ENCODE measurements around the gene SLC29A3.
A peak's percentile ranks its signal among the peaks of the same experiment; 100 is the strongest.

SLC29A3 gene

DNA sequence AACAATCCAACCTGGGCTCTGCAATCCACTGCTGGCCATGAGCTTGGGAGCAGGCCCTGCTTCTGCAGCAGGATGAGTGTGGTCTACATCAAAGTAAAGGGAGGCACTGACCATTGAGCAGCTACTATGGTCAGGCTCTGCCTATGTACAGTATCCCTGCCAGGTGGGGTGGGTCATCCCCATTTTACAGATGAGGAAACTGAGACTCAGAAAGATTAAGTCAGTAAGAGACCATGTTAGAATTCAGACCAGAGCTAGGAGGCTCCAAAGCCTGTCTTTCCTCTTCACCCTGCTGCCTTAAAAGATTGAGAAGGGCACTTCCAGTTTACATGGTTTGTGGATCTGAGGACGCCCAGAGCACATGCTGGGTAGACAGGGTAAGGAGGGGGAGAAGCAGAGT lies 50.5 kb downstream of the SLC29A3 start:
- H3K23ac ChIP-seq (ENCODE audit: low read length): no peak overlapping the region
- no peak overlapping the region for H3K9ac ChIP-seq (ENCODE audit: low read length)
- no peak overlapping the region for H3K56ac ChIP-seq (ENCODE audit: low read length)
- no peak overlapping the region for H3K4ac ChIP-seq (ENCODE audit: low read depth, low read length)
- H3K27me3 ChIP-seq (ENCODE audit: insufficient read depth, low read length, poor library complexity): no peaks in the 10 kb centered on the region
- no peak overlapping the region for H3K4me2 ChIP-seq (ENCODE audit: low read length)
- no peak overlapping the region for H2BK120ac ChIP-seq (ENCODE audit: low read depth, low read length)
- no peaks in the 10 kb centered on the region for H3K79me2 ChIP-seq (ENCODE audit: control insufficient read depth, insufficient read depth, low read length)
- no peak overlapping the region for H3K27ac ChIP-seq (ENCODE audit: low read depth, low read length)
- no peak overlapping the region for H2AK5ac ChIP-seq (ENCODE audit: low read length)
- H4K8ac ChIP-seq (ENCODE audit: low read depth, low read length): no peak overlapping the region
- H2BK5ac ChIP-seq (ENCODE audit: low read length): no peak overlapping the region
- H3K4me3 ChIP-seq (ENCODE audit: low read length): no peak overlapping the region
- H4K5ac ChIP-seq (ENCODE audit: low read length): no peak overlapping the region
- no peak overlapping the region for H3K18ac ChIP-seq (ENCODE audit: low read length)
- no peak for DNase-seq
- H3K79me1 ChIP-seq (ENCODE audit: low read length): no peaks in the 10 kb centered on the region
- no CpG with 5 or more reads among the region's 1 CpG for WGBS (ENCODE audit: extremely low coverage, insufficient coverage, low lambda C conversion rate)
- H3K36me3 ChIP-seq (ENCODE audit: control insufficient read depth, insufficient read depth, low read length): no peaks in the 10 kb centered on the region
- peaks cover 3% of the 10 kb centered on the region for H3K4me1 ChIP-seq (ENCODE audit: control insufficient read depth, low read depth, low read length)
- H2BK15ac ChIP-seq (replicated peaks; ENCODE audit: low read depth): no peak overlapping the region

- Histone ChIP-seq H3K56ac (ENCODE audit: low read length) (no peak overlapping the region), H3K27me3 (ENCODE audit: insufficient read depth, low read length, poor library complexity) (no peaks in the 10 kb centered on the region), H3K79me1 (ENCODE audit: low read length) (no peaks in the 10 kb centered on the region), H2BK5ac (ENCODE audit: low read length) (no peak overlapping the region), H3K4me3 (ENCODE audit: low read length) (no peak overlapping the region), H3K27ac (ENCODE audit: low read depth, low read length) (no peak overlapping the region), H3K18ac (ENCODE audit: low read length) (no peak overlapping the region), H2BK120ac (ENCODE audit: low read depth, low read length) (no peak overlapping the region), H4K8ac (ENCODE audit: low read depth, low read length) (no peak overlapping the region), H2BK15ac (replicated peaks; ENCODE audit: low read depth) (no peak overlapping the region), H3K23ac (ENCODE audit: low read length) (no peak overlapping the region), H3K79me2 (ENCODE audit: control insufficient read depth, insufficient read depth, low read length) (no peaks in the 10 kb centered on the region), H3K4ac (ENCODE audit: low read depth, low read length) (no peak overlapping the region), H3K9ac (ENCODE audit: low read length) (no peak overlapping the region), H3K36me3 (ENCODE audit: control insufficient read depth, insufficient read depth, low read length) (no peaks in the 10 kb centered on the region), H3K4me1 (ENCODE audit: control insufficient read depth, low read depth, low read length) (peaks cover 3% of the 10 kb centered on the region), H3K4me2 (ENCODE audit: low read length) (no peak overlapping the region), H2AK5ac (ENCODE audit: low read length) (no peak overlapping the region), H4K5ac (ENCODE audit: low read length) (no peak overlapping the region)
- WGBS (ENCODE audit: extremely low coverage, insufficient coverage, low lambda C conversion rate): no CpG with 5 or more reads among the region's 3 CpGs
- DNase-seq: no peak
These were observed 51.0 kb downstream of the SLC29A3 start for GRCh38 chr10:71370031-71370430.

GRCh38 chr10:71371750-71372166 lies 52.7 kb downstream of the SLC29A3 start:
- no peak overlapping the region for H3K23ac ChIP-seq (ENCODE audit: low read length)
- no peaks in the 10 kb centered on the region for H3K79me1 ChIP-seq (ENCODE audit: low read length)
- H4K5ac ChIP-seq (ENCODE audit: low read length): no peak overlapping the region
- no peak overlapping the region for H3K4me2 ChIP-seq (ENCODE audit: low read length)
- no peak overlapping the region for H2BK15ac ChIP-seq (replicated peaks; ENCODE audit: low read depth)
- no peak overlapping the region for H3K4me3 ChIP-seq (ENCODE audit: low read length)
- no peaks in the 10 kb centered on the region for H3K79me2 ChIP-seq (ENCODE audit: control insufficient read depth, insufficient read depth, low read length)
- no peak overlapping the region for H3K27ac ChIP-seq (ENCODE audit: low read depth, low read length)
- no peak overlapping the region for H3K56ac ChIP-seq (ENCODE audit: low read length)
- H3K9ac ChIP-seq (ENCODE audit: low read length): no peak overlapping the region
- no peak overlapping the region for H4K8ac ChIP-seq (ENCODE audit: low read depth, low read length)
- no peaks in the 10 kb centered on the region for H3K36me3 ChIP-seq (ENCODE audit: control insufficient read depth, insufficient read depth, low read length)
- no peak overlapping the region for H3K18ac ChIP-seq (ENCODE audit: low read length)
- no peak overlapping the region for H2AK5ac ChIP-seq (ENCODE audit: low read length)
- H2BK5ac ChIP-seq (ENCODE audit: low read length): no peak overlapping the region
- no peak for DNase-seq
- H3K27me3 ChIP-seq (ENCODE audit: insufficient read depth, low read length, poor library complexity): no peaks in the 10 kb centered on the region
- H3K4ac ChIP-seq (ENCODE audit: low read depth, low read length): no peak overlapping the region
- WGBS (ENCODE audit: extremely low coverage, insufficient coverage, low lambda C conversion rate): no CpG with 5 or more reads among the region's 6 CpGs
- peaks cover 3% of the 10 kb centered on the region for H3K4me1 ChIP-seq (ENCODE audit: control insufficient read depth, low read depth, low read length)
- no peak overlapping the region for H2BK120ac ChIP-seq (ENCODE audit: low read depth, low read length)

- no peak overlapping the region for H2BK15ac ChIP-seq (replicated peaks; ENCODE audit: low read depth)
- no peaks in the 10 kb centered on the region for H3K36me3 ChIP-seq (ENCODE audit: control insufficient read depth, insufficient read depth, low read length)
- H3K79me2 ChIP-seq (ENCODE audit: control insufficient read depth, insufficient read depth, low read length): no peaks in the 10 kb centered on the region
- peak; percentile 22 for DNase-seq
- H3K27ac ChIP-seq (ENCODE audit: low read depth, low read length): no peak overlapping the region
- no peak overlapping the region for H2AK5ac ChIP-seq (ENCODE audit: low read length)
- H2BK5ac ChIP-seq (ENCODE audit: low read length): no peak overlapping the region
- whole genome bisulfite sequencing (ENCODE audit: extremely low coverage, insufficient coverage, low lambda C conversion rate): no CpG with 5 or more reads among the region's 10 CpGs
- no peak overlapping the region for H3K18ac ChIP-seq (ENCODE audit: low read length)
- H4K8ac ChIP-seq (ENCODE audit: low read depth, low read length): no peak overlapping the region
- H3K4me3 ChIP-seq (ENCODE audit: low read length): no peak overlapping the region
- H3K4ac ChIP-seq (ENCODE audit: low read depth, low read length): no peak overlapping the region
- H2BK120ac ChIP-seq (ENCODE audit: low read depth, low read length): no peak overlapping the region
- no peak overlapping the region for H4K5ac ChIP-seq (ENCODE audit: low read length)
- no peak overlapping the region for H3K4me2 ChIP-seq (ENCODE audit: low read length)
- no peaks in the 10 kb centered on the region for H3K79me1 ChIP-seq (ENCODE audit: low read length)
- H3K23ac ChIP-seq (ENCODE audit: low read length): no peak overlapping the region
- H3K9ac ChIP-seq (ENCODE audit: low read length): no peak overlapping the region
- H3K56ac ChIP-seq (ENCODE audit: low read length): no peak overlapping the region
- no peaks in the 10 kb centered on the region for H3K27me3 ChIP-seq (ENCODE audit: insufficient read depth, low read length, poor library complexity)
- H3K4me1 ChIP-seq (ENCODE audit: control insufficient read depth, low read depth, low read length): peaks cover 3% of the 10 kb centered on the region
These were observed 53.9 kb downstream of the SLC29A3 start for GRCh38 chr10:71372882-71373495.

DNA sequence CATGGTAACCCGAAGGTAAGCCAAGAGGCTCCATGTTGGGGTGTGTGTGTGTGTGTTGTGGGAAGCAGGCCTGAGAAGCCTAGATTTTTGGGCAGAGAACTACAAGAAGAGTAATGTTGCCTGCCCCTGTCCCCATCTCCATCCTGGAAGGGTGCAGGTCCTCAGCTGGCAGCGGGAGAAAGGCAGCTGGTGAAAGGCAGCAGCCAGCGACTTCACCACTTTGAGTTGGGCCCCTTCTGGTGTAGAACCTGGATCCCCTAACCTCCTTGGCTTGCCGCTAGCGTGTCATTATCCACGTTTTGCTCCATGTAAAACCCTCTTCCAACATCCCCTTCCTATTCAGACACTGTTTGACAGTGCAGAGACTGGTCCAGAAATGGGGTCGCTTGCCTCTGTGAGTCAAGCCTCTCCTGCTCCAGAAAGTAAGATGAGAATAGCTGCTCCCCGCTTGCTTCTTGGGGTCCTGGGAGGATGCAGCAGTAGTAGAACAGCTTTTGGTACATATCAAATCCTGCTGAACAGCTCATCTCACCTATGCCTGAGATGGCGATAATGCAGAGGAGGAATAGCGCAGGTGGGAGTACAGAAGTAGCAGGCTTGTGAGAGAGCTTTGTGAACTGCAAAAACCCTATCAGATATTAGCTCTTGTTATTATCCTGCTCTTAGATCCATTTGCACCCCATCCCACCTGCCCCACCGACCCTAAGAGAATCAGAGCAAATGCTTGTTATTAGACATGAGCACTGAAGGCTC lies 55.6 kb downstream of the SLC29A3 start:
- H3K27ac ChIP-seq (ENCODE audit: low read depth, low read length): no peak overlapping the region
- DNase-seq: no peak
- no CpG with 5 or more reads among the region's 11 CpGs for WGBS (ENCODE audit: extremely low coverage, insufficient coverage, low lambda C conversion rate)
- no peak overlapping the region for H2BK5ac ChIP-seq (ENCODE audit: low read length)
- H2BK120ac ChIP-seq (ENCODE audit: low read depth, low read length): no peak overlapping the region
- H3K4me3 ChIP-seq (ENCODE audit: low read length): no peak overlapping the region
- H3K18ac ChIP-seq (ENCODE audit: low read length): no peak overlapping the region
- no peak overlapping the region for H3K9ac ChIP-seq (ENCODE audit: low read length)
- H4K8ac ChIP-seq (ENCODE audit: low read depth, low read length): no peak overlapping the region
- H2AK5ac ChIP-seq (ENCODE audit: low read length): no peak overlapping the region
- H3K79me2 ChIP-seq (ENCODE audit: control insufficient read depth, insufficient read depth, low read length): no peaks in the 10 kb centered on the region
- peaks cover 3% of the 10 kb centered on the region for H3K4me1 ChIP-seq (ENCODE audit: control insufficient read depth, low read depth, low read length)
- H3K36me3 ChIP-seq (ENCODE audit: control insufficient read depth, insufficient read depth, low read length): no peaks in the 10 kb centered on the region
- H3K56ac ChIP-seq (ENCODE audit: low read length): no peak overlapping the region
- no peaks in the 10 kb centered on the region for H3K27me3 ChIP-seq (ENCODE audit: insufficient read depth, low read length, poor library complexity)
- no peaks in the 10 kb centered on the region for H3K79me1 ChIP-seq (ENCODE audit: low read length)
- H2BK15ac ChIP-seq (replicated peaks; ENCODE audit: low read depth): no peak overlapping the region
- H3K23ac ChIP-seq (ENCODE audit: low read length): no peak overlapping the region
- no peak overlapping the region for H3K4ac ChIP-seq (ENCODE audit: low read depth, low read length)
- H3K4me2 ChIP-seq (ENCODE audit: low read length): no peak overlapping the region
- H4K5ac ChIP-seq (ENCODE audit: low read length): no peak overlapping the region

All from mesendoderm (in vitro differentiated cells).